ENCODE results near the gene ASCC3. TPM values are rescaled to one million over a fixed set of nuclear protein-coding genes. Genes with fewer than 3 reads are reported as not detected.

The ASCC3 gene
- total and polyA plus RNA-seq, 2 donors = 14.5 to 32.6 TPM

- DNase-seq (ENCODE audit: low read depth in 6 of 9, low spot score in 9 of 9) = no peak
- Histone ChIP-seq H3K27me3 (ENCODE audit: control insufficient read depth in 2 of 2, insufficient read depth in 1 of 2, low read length in 1 of 2) (peaks cover 80 to 100% of the 10 kb centered on the region in 2 donors), H3K9me3 (ENCODE audit: control insufficient read depth in 2 of 2, insufficient read depth in 1 of 2, low read length in 1 of 2) (peaks cover 0 to 7% of the 10 kb centered on the region in 2 donors), H3K36me3 (ENCODE audit: control insufficient read depth in 2 of 2, insufficient read depth in 2 of 2, low read length in 1 of 2) (no peaks in the 10 kb centered on the region), H3K27ac (ENCODE audit: low read depth in 1 of 2, low read length in 1 of 2) (no peak overlapping the region), H3K4me1 (ENCODE audit: control insufficient read depth in 2 of 2, insufficient read depth in 2 of 2, low read length in 2 of 2) (peaks cover 0 to 3% of the 10 kb centered on the region in 2 donors), H3K4me3 (ENCODE audit: low read length in 2 of 2) (no peak overlapping the region)
- WGBS = 18% methylated on average over 10 of the region's 10 CpGs
Measured at GRCh38 chr6:100458841-100459591, 422.1 kb downstream of the ASCC3 start.

Measured in thymus (tissue), 11 donors.